ENCODE data around the gene MED7. TPM values are rescaled to one million over a fixed set of nuclear protein-coding genes. Genes with fewer than 3 reads are reported as not detected.

The MED7 gene
- total and polyA plus RNA-seq, 8 donors = 3.7 to 13.2 (median 5.0) TPM

GRCh38 chr5:157157293-157157891 lies 14.7 kb upstream of the MED7 start:
- FAIRE-seq = no peak
- TF ChIP-seq CTCF (IDR thresholded peaks at IDR 0.05) = no peak
- H3K27ac ChIP-seq = no peak overlapping the region
- no peaks in the 10 kb centered on the region for H3K4me1 ChIP-seq
- no peak for DNase-seq
- no peaks in the 10 kb centered on the region for H3K9me3 ChIP-seq
- intact Hi-C loops (cut with DNase I) = no loop called here
- 37 to 74% methylated on average over 1 of the region's 1 CpG for WGBS, 2 donors
- no peak for ATAC-seq
- no peaks in the 10 kb centered on the region for H3K27me3 ChIP-seq
- no peaks in the 10 kb centered on the region for H3K36me3 ChIP-seq
- H3K4me3 ChIP-seq = no peak overlapping the region

GRCh38 chr5:157155297-157155696 lies 12.6 kb upstream of the MED7 start:
- no peak overlapping the region for H3K4me3 ChIP-seq
- no peaks in the 10 kb centered on the region for H3K36me3 ChIP-seq
- 62 to 74% methylated on average over 3 of the region's 3 CpGs for WGBS, 2 donors
- no peaks in the 10 kb centered on the region for H3K9me3 ChIP-seq
- ATAC-seq (no peak), DNase-seq (no peak), FAIRE-seq (no peak)
- H3K27me3 ChIP-seq = peaks cover 0 to 3% (median 0%) of the 10 kb centered on the region in 4 donors
- H3K27ac ChIP-seq = no peak overlapping the region
- no peak for TF ChIP-seq CTCF (IDR thresholded peaks at IDR 0.05)
- intact Hi-C loops (cut with DNase I) = no loop called here
- H3K4me1 ChIP-seq = no peaks in the 10 kb centered on the region

- ATAC-seq = no peak
- H3K36me3 ChIP-seq = no peaks in the 10 kb centered on the region
- H3K4me1 ChIP-seq = no peaks in the 10 kb centered on the region
- H3K4me3 ChIP-seq = no peak overlapping the region
- no peaks in the 10 kb centered on the region for H3K9me3 ChIP-seq
- FAIRE-seq = no peak
- DNase-seq = no peak
- intact Hi-C loops (cut with DNase I) = no loop called here
- H3K27me3 ChIP-seq = peaks cover 0 to 3% (median 0%) of the 10 kb centered on the region in 4 donors
- WGBS, 2 donors = 67 to 80% methylated on average over 3 of the region's 3 CpGs
- TF ChIP-seq CTCF (IDR thresholded peaks at IDR 0.05) = no peak
- H3K27ac ChIP-seq = no peak overlapping the region
Measured at GRCh38 chr5:157150995-157151394, 8.3 kb upstream of the MED7 start.

GRCh38 chr5:157148734-157149615 lies 6.3 kb upstream of the MED7 start:
- WGBS, 2 donors = 49 to 60% methylated on average over 14 of the region's 14 CpGs
- DNase-seq (peak in 4 of 6 donors; percentile 33 to 69 (median 50)), FAIRE-seq (peak; percentile 83)

More at GRCh38 chr5:157148734-157149615, 6.3 kb upstream of the MED7 start:
- H3K36me3 ChIP-seq = no peaks in the 10 kb centered on the region
- no peak overlapping the region for H3K4me3 ChIP-seq
- no peaks in the 10 kb centered on the region for H3K9me3 ChIP-seq
- peaks cover 0 to 3% (median 0%) of the 10 kb centered on the region in 4 donors for H3K27me3 ChIP-seq
- intact Hi-C loops (cut with DNase I) = no loop called here
- peak; percentile 65 to 88 (median 79) for TF ChIP-seq CTCF (IDR thresholded peaks at IDR 0.05)
- H3K27ac ChIP-seq = no peak overlapping the region
- ATAC-seq = peak; percentile 67 to 92 (median 90)
- no peaks in the 10 kb centered on the region for H3K4me1 ChIP-seq

All from pancreas (tissue), 10 donors.